ENCODE results near the gene DCTN1.

GRCh38 chr2:74423231-74424095 is 43.4 kb upstream of the DCTN1 start:
- TF ChIP-seq CTCF (conservative IDR thresholded peaks at IDR 0.05 in 1 of 2, IDR thresholded peaks at IDR 0.05 in 1 of 2; ENCODE audit: extremely low read depth in 1 of 2, insufficient read depth in 1 of 2, low read depth in 1 of 2, low read length in 2 of 2) = no peak
- no peak for TF ChIP-seq EZH2 (IDR thresholded peaks at IDR 0.05; ENCODE audit: borderline replicate concordance, low read length)

Measured in mammary epithelial cell (primary cell).